Activated CD4-positive, alpha-beta T cell treated with anti-CD3 and anti-CD28 coated beads, Interleukin-2, amount 50 U/mL, for 24 hours (primary cell): ENCODE measurements around the gene PRC1.
"Not testable (repeated sequence)": the region's sequence is repeated elsewhere in the genome, so short reads cannot be mapped to it uniquely, and the experiment has no call there.

Source experiments
- DNase-seq, 2 donors: peaks; one replicate each; pipeline ENCODE4 v3.0.0-alpha.2; 2020; ENCODE audit warnings: low read depth in 1 of 2, low spot score in 1 of 2

The PRC1 gene

GRCh38 chr15:90994417-90995311 lies at the start of gene PRC1:
PRC1 (minus strand) TSS chr15:90994535; CDS start chr15:90994417, 118 bp downstream.
- DNase-seq = peak; percentile 92 to 93

- no peak for DNase-seq
Measured at GRCh38 chr15:91043202-91043874, 49.0 kb upstream of the PRC1 start.

GRCh38 chr15:91040856-91041255 lies 46.5 kb upstream of the PRC1 start:
- no peak for DNase-seq

GRCh38 chr15:91039996-91040395 lies 45.7 kb upstream of the PRC1 start:
- DNase-seq = no peak

- peak; percentile 13 to 19 for DNase-seq
Measured at GRCh38 chr15:91032919-91033803, 38.8 kb upstream of the PRC1 start.

- no peak for DNase-seq
Measured at GRCh38 chr15:91031796-91032195, 37.5 kb upstream of the PRC1 start.

GRCh38 chr15:91027677-91028076 lies 33.3 kb upstream of the PRC1 start:
- no peak for DNase-seq

GRCh38 chr15:91023720-91024119 lies 29.4 kb upstream of the PRC1 start:
- DNase-seq = no peak

GRCh38 chr15:91022832-91023129 lies 28.4 kb upstream of the PRC1 start:
- no peak for DNase-seq

GRCh38 chr15:91022075-91022831 lies 27.9 kb upstream of the PRC1 start, which contains the start of gene VPS33B:
VPS33B (minus strand) TSS chr15:91022594; CDS start chr15:91022249, 345 bp downstream.
- peak; percentile 49 to 78 for DNase-seq

- no peak for DNase-seq
Measured at GRCh38 chr15:91021516-91022074, 27.3 kb upstream of the PRC1 start.

GRCh38 chr15:91018158-91018557 lies 23.8 kb upstream of the PRC1 start:
- no peak for DNase-seq

- no peak for DNase-seq
Measured at GRCh38 chr15:91017716-91018115, 23.4 kb upstream of the PRC1 start.

GRCh38 chr15:91013701-91014100 lies 19.4 kb upstream of the PRC1 start:
- not testable (repeated sequence) for DNase-seq

GRCh38 chr15:91007266-91007665 lies 12.9 kb upstream of the PRC1 start:
- no peak for DNase-seq

GRCh38 chr15:91001209-91001608 lies 6.9 kb upstream of the PRC1 start:
- DNase-seq = no peak

- DNase-seq = no peak
Measured at GRCh38 chr15:90998737-90999136, 4.4 kb upstream of the PRC1 start.

GRCh38 chr15:90994059-90994416 lies 297 bp downstream of the PRC1 start:
- no peak for DNase-seq

- no peak for DNase-seq
Measured at GRCh38 chr15:90991587-90992285, 2.6 kb downstream of the PRC1 start.

- no peak for DNase-seq
Measured at GRCh38 chr15:90990446-90990845, 3.9 kb downstream of the PRC1 start.
